GM13977 (cell line): ENCODE measurements around the gene IFNAR2.

Experiments used
- DNase-seq: peaks from one replicate; pipeline ENCODE4 v3.0.0; 2012; ENCODE audit warnings: low spot score
- CTCF ChIP-seq: IDR thresholded peaks from 2 replicates; pipeline ENCODE4 v1.5.1; 2012; ENCODE audit warnings: mild to moderate bottlenecking, control low read depth; ENCODE audit not compliant: insufficient read depth; ENCODE audit errors: extremely low read depth, missing control alignments
- in situ Hi-C: fragments of 300-500 bp; cut with MboI; formaldehyde crosslinking; loops from one replicate; pipeline ENCODE4 v1.12.0; 2022; ENCODE audit warnings: low sequenced_read_pairs, low pct_unique_long_range_greater_than_20kb, mixed read lengths, inconsistent platforms; ENCODE audit not compliant: unreplicated experiment

Gene IFNAR2

GRCh38 chr21:33203371-33203724 is 26.4 kb upstream of the IFNAR2 start:
- in situ Hi-C loops = loop anchor here (5.0 kb wide), 1 partner anchor 239 kb away; no protein-coding TSS in a partner anchor

GRCh38 chr21:33205476-33205875 is 24.3 kb upstream of the IFNAR2 start:
- DNase-seq = no peak
- in situ Hi-C loops = no loop called here
- TF ChIP-seq CTCF = peak; percentile 38

More at GRCh38 chr21:33203371-33203724, 26.4 kb upstream of the IFNAR2 start:
- TF ChIP-seq CTCF = no peak
- DNase-seq = no peak

- TF ChIP-seq CTCF = no peak
- no peak for DNase-seq
- in situ Hi-C loops = no loop called here
Measured at GRCh38 chr21:33206771-33207281, 22.9 kb upstream of the IFNAR2 start.

- in situ Hi-C loops = no loop called here
- no peak for DNase-seq
- TF ChIP-seq CTCF = peak; percentile 10
Measured at GRCh38 chr21:33207449-33208149, 22.1 kb upstream of the IFNAR2 start.

- DNase-seq = no peak
- TF ChIP-seq CTCF = no peak
- in situ Hi-C loops = no loop called here
Measured at GRCh38 chr21:33208534-33208933, 21.2 kb upstream of the IFNAR2 start.

- in situ Hi-C loops = no loop called here
- no peak for DNase-seq
- TF ChIP-seq CTCF = no peak
Measured at GRCh38 chr21:33211305-33211704, 18.4 kb upstream of the IFNAR2 start.
